Prostate gland (tissue), 2 donors: ENCODE data around the gene SLC24A3. TPM values are rescaled to one million over a fixed set of nuclear protein-coding genes. Genes with fewer than 3 reads are reported as not detected.

Experiments used
- DNase-seq: peaks from one replicate; pipeline ENCODE4 v3.0.0-alpha.2; 2019; ENCODE audit warnings: low spot score
- H3K27ac ChIP-seq, 2 donors: fragments of 200-600 bp; sonication (generic); 2 replicates each; pipeline ENCODE4 v1.5.1; 2017 to 2019
- H3K27me3 ChIP-seq: fragments of 200-600 bp; sonication (generic); replicated peaks from 2 replicates; pipeline ENCODE4 v1.5.1; 2019; ENCODE audit not compliant: insufficient read depth
- H3K36me3 ChIP-seq, 2 donors: fragments of 200-600 bp; sonication (generic); 1 replicate in 1 of 2; 2 replicates in 1 of 2; pipeline versions ENCODE4 v1.5.1 to v1.8.1; 2017 to 2019
- H3K4me1 ChIP-seq: fragments of 200-600 bp; sonication (generic); replicated peaks from 2 replicates; pipeline ENCODE4 v1.5.1; 2019
- H3K4me3 ChIP-seq, 2 donors: fragments of 200-600 bp; sonication (generic); 2 replicates each; pipeline ENCODE4 v1.5.1; 2017 to 2019
- H3K9me3 ChIP-seq: fragments of 200-600 bp; sonication (generic); 2 replicates; pipeline ENCODE4 v1.5.1; 2017
- POLR2A ChIP-seq: fragments of 450-650 bp; IDR thresholded peaks from one replicate; pipeline ENCODE4 v1.6.1; 2016; ENCODE audit warnings: antibody characterized with exemption, mild to moderate bottlenecking
- POLR2AphosphoS5 ChIP-seq: sonication (generic); formaldehyde crosslinking; IDR thresholded peaks from one replicate; pipeline ENCODE4 v1.6.1; 2017; ENCODE audit warnings: antibody characterized with exemption
- WGBS: methylation state at CpG from one replicate; pipeline ENCODE4 v1.1.5; 2018; 5-methylcytosine and 5-hydroxymethylcytosine counted together
- intact Hi-C: fragments of 100-400 bp; cut with DNase I; formaldehyde crosslinking; loops from one replicate; pipeline ENCODE4 v1.14.2; 2022
- total RNA-seq, 2 donors: library from RNA; depleted of rRNA; stranded (reverse); fragments of >200 nt; gene quantifications; one replicate each; pipeline ENCODE4 v1.1.0, GENCODE V29; 2016
- TF ChIP-seq, protein P1 (sequence below), 4 experiments: fragments of 200-600 bp in 2 of 4; fragments of 450-650 bp in 2 of 4; sonication (generic) in 2 of 4; IDR thresholded peaks; 1 replicate in 3 of 4; 2 replicates in 1 of 4; pipeline ENCODE4 v1.5.1; 2016 to 2019; ENCODE audit warnings: antibody characterized with exemption in 4 of 4, mild to moderate bottlenecking in 2 of 4, moderate library complexity in 2 of 4

SLC24A3 gene
- total RNA-seq, 2 donors from 2014 or later, result 4.6 to 8.0 TPM

DNA sequence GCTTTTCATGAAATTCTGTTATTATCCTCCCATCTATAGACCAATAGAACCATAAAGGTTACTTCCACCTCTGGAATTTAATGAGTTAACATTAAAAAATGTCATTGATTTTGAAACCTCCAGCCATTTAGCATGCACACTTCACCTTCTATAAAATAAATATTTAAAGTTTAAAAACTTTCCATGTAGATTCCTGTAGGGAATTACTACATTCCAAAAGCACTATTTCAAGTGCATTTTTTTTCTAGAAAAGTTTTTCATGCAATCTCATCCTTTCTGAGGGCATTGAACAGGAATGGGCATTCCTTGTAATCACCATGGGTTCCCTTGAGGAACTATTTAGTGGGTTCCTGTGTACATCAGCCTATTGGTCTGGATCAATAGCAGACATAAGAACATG is 291.8 kb downstream of the SLC24A3 start:
- intact Hi-C loops, result no loop called here
- Histone ChIP-seq H3K4me1 (no peaks in the 10 kb centered on the region), H3K27ac (no peak overlapping the region), H3K36me3 (no peaks in the 10 kb centered on the region), H3K4me3 (no peak overlapping the region), H3K9me3 (no peaks in the 10 kb centered on the region), H3K27me3 (no peaks in the 10 kb centered on the region)
- no peak for DNase-seq
- TF ChIP-seq POLR2A (no peak), POLR2AphosphoS5 (no peak)
- TF ChIP-seq, protein P1, sequence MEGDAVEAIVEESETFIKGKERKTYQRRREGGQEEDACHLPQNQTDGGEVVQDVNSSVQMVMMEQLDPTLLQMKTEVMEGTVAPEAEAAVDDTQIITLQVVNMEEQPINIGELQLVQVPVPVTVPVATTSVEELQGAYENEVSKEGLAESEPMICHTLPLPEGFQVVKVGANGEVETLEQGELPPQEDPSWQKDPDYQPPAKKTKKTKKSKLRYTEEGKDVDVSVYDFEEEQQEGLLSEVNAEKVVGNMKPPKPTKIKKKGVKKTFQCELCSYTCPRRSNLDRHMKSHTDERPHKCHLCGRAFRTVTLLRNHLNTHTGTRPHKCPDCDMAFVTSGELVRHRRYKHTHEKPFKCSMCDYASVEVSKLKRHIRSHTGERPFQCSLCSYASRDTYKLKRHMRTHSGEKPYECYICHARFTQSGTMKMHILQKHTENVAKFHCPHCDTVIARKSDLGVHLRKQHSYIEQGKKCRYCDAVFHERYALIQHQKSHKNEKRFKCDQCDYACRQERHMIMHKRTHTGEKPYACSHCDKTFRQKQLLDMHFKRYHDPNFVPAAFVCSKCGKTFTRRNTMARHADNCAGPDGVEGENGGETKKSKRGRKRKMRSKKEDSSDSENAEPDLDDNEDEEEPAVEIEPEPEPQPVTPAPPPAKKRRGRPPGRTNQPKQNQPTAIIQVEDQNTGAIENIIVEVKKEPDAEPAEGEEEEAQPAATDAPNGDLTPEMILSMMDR (IDR thresholded peaks at IDR 0.05), result no peak

GRCh38 chr20:19506021-19506420 is 293.6 kb downstream of the SLC24A3 start:
- Histone ChIP-seq H3K4me1 (no peaks in the 10 kb centered on the region), H3K9me3 (no peaks in the 10 kb centered on the region), H3K36me3 (no peaks in the 10 kb centered on the region), H3K4me3 (no peak overlapping the region), H3K27ac (no peak overlapping the region), H3K27me3 (no peaks in the 10 kb centered on the region)
- no peak for DNase-seq
- TF ChIP-seq, protein P1 (IDR thresholded peaks at IDR 0.05), result no peak
- no peak for TF ChIP-seq POLR2AphosphoS5
- no peak for TF ChIP-seq POLR2A
- WGBS, result 82% methylated on average over 1 of the region's 1 CpG
- intact Hi-C loops, result no loop called here

DNA sequence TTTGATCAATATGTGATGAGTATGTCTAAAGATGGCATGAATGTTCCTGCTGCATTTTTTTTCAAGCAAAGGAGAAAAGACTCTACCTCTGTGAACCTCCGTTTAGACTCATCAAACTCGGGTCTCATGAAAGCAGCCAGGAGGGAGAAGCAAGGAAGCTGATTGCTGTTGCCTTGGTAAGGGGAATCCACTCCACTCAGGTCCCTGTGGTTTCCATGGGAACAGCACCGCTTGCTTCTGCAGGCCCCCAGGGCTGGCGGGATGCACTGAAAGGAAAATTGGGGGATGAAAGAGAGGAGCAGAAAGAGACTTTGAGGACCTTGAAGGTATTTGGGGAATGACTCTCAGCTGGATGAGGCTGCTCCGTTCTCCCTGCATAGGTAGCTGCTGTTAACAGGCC is 296.0 kb downstream of the SLC24A3 start:
- no peak for TF ChIP-seq POLR2A
- no peak for TF ChIP-seq POLR2AphosphoS5
- TF ChIP-seq, protein P1 (IDR thresholded peaks at IDR 0.05), result no peak
- no peaks in the 10 kb centered on the region for H3K9me3 ChIP-seq
- H3K4me3 ChIP-seq, result no peak overlapping the region
- H3K36me3 ChIP-seq, result no peaks in the 10 kb centered on the region
- no peaks in the 10 kb centered on the region for H3K27me3 ChIP-seq
- no peaks in the 10 kb centered on the region for H3K4me1 ChIP-seq
- DNase-seq, result no peak
- intact Hi-C loops, result no loop called here
- WGBS, result 73% methylated on average over 5 of the region's 5 CpGs
- no peak overlapping the region for H3K27ac ChIP-seq

DNA sequence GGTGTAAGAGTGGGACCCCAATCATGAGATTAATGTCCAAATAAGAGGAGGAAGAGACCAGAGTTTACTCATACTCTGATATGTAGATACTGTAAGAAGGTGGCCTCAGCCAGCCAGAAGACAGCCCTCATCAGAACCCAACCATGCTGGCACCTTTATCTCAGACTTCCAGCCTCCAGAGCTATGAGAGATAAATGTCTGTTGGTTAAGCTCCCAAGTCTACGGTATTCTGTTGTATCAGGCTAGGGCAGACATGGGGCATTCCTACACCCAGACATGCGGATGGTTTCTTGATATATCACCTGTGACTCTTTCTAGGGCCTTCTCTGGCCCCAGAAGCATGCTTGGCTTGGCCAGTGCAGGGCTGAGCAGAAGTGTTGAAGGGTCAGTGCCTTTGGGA is 298.2 kb downstream of the SLC24A3 start:
- TF ChIP-seq, protein P1 (IDR thresholded peaks at IDR 0.05), result no peak
- TF ChIP-seq POLR2A (no peak), POLR2AphosphoS5 (no peak)
- no peak overlapping the region for H3K27ac ChIP-seq
- H3K9me3 ChIP-seq, result no peaks in the 10 kb centered on the region
- DNase-seq, result no peak
- H3K27me3 ChIP-seq, result no peaks in the 10 kb centered on the region
- WGBS, result 96% methylated on average over 2 of the region's 2 CpGs
- intact Hi-C loops, result no loop called here
- H3K4me3 ChIP-seq, result no peak overlapping the region
- H3K36me3 ChIP-seq, result no peaks in the 10 kb centered on the region
- no peaks in the 10 kb centered on the region for H3K4me1 ChIP-seq

DNA sequence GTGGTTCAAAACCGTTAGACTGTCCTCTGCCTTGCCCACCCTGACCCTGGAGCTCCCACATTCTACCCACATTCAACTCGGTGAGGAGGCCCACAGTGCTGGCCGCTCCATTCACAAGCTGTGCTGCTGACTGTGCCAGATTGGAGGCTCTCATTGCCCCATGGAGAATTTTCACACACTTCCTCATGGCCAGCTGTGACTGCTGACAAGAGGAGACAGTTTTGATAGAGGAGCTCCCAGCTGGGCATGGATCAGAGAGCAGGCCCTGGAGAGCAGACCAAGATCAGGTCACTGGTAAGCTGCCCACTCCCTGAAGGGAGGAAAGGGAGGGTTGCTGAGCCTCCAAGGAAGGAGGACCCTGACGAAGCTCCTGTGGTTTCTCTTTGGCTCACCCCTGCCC is 299.5 kb downstream of the SLC24A3 start:
- no peak for DNase-seq
- H3K4me3 ChIP-seq, result no peak overlapping the region
- H3K4me1 ChIP-seq, result no peaks in the 10 kb centered on the region
- TF ChIP-seq POLR2A (no peak), POLR2AphosphoS5 (no peak)
- TF ChIP-seq, protein P1 (IDR thresholded peaks at IDR 0.05), result no peak
- H3K9me3 ChIP-seq, result no peaks in the 10 kb centered on the region
- H3K27ac ChIP-seq, result no peak overlapping the region
- intact Hi-C loops, result no loop called here
- WGBS, result 96% methylated on average over 3 of the region's 4 CpGs
- no peaks in the 10 kb centered on the region for H3K36me3 ChIP-seq
- H3K27me3 ChIP-seq, result no peaks in the 10 kb centered on the region
